ENCODE data around the gene LAMA3.

DNA sequence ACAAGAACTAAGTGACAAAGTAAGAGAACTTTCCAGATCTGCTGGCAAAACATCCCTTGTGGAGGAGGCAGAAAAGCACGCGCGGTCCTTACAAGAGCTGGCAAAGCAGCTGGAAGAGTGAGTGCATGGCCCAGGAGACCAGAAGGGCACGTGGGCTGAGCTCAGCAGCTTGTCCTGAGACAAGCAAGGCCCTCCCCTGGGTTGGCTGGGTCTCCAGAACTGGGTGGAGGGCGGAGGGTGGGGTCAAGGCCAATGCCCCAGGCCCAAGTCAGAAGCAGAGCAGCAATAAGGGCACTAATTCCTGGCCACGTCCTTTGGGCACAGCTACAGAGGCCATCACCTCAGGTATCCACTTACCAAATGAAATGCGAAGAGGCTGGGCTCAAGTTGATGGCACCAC, 214.7 kb downstream of the LAMA3 start:
- TF ChIP-seq, protein P1, sequence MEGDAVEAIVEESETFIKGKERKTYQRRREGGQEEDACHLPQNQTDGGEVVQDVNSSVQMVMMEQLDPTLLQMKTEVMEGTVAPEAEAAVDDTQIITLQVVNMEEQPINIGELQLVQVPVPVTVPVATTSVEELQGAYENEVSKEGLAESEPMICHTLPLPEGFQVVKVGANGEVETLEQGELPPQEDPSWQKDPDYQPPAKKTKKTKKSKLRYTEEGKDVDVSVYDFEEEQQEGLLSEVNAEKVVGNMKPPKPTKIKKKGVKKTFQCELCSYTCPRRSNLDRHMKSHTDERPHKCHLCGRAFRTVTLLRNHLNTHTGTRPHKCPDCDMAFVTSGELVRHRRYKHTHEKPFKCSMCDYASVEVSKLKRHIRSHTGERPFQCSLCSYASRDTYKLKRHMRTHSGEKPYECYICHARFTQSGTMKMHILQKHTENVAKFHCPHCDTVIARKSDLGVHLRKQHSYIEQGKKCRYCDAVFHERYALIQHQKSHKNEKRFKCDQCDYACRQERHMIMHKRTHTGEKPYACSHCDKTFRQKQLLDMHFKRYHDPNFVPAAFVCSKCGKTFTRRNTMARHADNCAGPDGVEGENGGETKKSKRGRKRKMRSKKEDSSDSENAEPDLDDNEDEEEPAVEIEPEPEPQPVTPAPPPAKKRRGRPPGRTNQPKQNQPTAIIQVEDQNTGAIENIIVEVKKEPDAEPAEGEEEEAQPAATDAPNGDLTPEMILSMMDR (IDR thresholded peaks at IDR 0.05), result no peak
- no peak for TF ChIP-seq POLR2AphosphoS5 (IDR thresholded peaks at IDR 0.05)
